NCI-H187 treated with DMSO at 0.1 percent for 48 hours (cell line): ENCODE measurements around the gene KCNC1.

Source experiments
- DNase-seq: peaks from one replicate; lab custom pipeline; 2025; lab: John Stamatoyannopoulos, UW

Gene KCNC1

DNA sequence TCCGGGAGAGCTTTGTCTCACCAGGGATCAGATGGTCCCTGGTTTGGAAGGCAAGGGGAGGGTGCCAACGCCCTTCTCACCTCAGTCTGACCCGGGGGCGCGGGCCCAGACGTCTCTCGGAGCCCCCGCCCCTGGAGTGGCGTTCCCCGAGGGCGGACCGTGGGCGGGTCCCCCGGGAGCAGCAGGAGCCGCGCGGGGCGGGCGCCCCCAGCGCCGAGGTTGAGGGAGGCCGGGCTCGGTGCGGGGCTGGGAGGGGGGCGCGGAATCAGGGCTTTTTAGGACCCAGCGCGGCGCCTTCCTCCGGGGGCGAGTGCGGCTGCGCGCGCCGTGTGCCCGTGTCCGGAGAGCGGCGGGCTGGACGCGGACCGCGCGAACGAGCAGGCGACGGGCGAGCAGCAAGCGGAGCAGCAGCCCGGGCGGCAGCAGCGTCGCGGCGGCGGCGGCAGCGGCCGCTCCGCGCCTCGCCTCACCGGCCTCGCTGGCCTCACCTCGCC is at the start of gene KCNC1:
TSS of gene KCNC1 (plus strand) at position 364 of the 494 bp plus-strand sequence. CDS start 1,222 bp downstream, outside the sequence.
- DNase-seq = no peak

DNA sequence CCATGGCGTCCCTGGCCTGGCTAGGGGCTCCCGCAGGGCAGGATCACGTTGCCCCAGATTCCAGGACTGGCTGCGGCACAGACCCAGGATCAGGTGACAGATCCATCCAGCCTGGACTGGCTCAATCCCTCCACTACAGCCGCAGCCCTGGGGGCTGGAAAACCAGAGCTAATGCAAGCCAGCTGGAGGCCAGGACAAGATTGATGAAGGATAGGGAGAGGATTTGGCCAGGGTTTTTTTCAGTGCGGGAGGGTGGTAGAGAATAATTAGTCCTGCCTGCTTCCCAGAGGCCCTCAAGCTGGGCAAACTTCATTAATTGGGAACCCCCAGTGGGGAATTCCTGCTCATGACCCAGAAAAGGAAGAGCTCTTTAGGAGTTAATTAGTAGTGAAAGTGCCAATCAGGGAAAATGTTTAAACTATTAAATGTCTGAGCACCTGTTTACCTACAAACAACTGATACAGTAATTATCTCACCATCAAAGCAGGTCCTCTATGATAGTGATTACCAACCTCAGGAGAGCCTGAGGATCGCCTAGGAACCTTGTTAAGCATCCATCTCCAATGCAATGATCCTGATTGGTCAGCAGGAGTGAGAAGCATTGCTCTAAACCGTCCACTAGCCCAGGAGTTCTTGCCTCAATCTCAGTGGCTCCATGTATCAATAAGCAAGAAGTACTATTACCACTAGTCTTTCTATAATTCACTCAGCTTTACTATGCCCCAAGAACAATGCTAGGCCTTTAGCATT is 48.2 kb upstream of the KCNC1 start:
- DNase-seq = no peak

DNA sequence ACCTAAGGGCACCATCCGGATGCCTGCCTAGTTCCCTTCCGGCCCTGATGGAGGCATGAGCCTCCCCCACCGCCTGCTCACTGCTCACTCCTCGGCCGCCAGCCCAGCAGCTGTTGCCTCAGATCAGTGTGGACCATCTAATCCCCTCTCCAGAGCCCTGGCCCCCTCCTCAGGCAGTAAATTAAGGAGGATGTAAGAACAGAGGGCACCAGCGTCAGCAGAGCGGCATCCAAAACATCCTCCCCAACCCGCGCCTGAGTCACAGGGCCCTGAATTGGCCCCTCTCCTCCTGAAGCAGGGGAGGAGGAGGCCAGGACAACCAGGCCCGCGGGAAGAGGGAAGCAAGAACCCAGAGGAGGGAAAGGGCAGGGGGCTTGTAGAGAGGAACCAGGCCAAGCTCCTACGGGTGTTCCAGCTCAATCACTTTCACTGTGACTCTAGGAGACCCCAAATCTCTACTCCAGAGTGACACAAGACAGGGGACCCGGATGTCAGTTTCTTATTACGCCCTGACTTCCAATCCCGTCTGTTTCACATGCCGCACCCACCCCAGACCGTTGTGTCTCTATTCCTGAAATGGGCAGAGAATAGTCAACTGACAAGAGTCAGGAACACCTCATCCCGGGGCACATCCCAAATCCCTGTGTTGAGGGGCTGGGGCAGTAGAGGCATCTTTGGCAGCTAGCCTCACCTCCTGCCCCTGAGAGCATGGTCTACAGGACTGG is 46.5 kb upstream of the KCNC1 start:
- DNase-seq = no peak

DNA sequence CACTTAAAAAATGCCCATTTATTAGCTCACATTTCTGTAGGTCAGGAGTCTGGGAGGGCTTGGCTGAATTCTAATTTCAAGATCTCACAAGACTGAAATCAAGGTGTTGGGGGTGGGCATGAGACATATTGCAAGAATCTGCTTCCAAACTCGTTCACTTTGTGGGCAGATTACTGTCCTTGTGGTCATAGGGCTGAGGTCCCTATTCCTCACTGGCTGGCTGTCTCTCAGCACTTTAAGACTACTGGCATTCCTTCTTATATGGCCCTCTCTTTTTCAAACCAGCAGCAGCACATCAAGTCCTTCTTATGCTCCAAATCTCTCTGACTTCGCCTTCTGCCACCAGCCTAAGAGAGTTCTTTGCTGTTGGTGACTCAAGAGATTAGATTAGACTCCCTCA is 43.0 kb upstream of the KCNC1 start:
- no peak for DNase-seq

DNA sequence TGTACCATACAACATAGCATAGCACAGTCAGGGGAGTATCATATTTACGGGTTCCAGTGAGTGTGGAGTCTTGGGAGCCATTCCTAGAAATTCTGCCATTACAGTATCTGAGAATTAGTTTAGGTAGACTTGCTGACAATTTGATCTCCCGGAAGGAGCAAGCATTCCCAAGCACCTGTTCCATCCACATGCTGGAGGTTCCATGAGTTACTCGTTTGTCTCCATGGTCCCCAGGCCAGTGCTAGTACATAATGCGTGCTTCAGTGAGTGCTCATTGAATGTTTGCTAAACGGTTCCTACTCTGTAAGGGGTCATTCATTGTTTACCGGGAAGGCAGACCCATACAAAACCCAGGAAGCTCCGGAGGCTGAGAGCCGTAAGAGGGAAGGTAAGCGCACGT is 42.6 kb upstream of the KCNC1 start:
- no peak for DNase-seq

DNA sequence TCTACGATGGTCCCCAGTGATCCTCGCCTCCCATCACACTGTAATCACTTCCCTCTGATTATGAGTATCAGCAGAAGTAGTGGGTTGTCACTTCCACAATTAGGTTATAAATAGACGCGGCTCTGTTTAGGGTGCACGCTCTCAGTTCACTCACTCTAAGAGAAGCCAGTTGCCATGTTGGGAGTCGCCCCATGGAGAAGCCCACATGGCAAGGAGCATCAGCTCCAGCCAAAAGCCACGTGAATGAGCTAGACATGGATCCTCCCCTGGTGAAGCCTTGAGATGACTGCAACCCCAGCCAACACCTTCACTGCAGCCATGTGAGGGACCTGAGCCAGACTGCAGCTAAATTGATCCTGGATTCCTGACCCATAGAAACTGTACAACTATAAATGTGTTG is 41.6 kb upstream of the KCNC1 start:
- no peak for DNase-seq

DNA sequence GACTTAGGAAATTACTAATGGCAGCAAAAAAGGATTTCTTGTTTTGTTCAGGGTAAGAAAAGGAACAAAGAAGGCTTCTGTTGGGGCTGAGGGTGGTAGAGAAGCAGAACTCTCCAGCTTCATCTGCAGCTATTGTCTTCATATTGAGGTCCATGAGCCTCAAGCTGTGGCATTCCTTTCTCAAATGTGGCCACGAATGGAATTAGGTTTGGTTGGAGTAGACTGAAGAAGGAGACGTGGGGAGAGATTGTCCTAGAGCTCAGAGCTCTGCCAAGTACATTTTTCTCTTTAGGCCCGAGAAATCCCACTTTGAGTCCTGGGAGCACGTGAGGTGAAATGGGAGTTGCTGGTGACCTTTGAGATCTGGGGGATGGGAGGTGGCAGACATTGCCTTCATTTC is 41.0 kb upstream of the KCNC1 start:
- no peak for DNase-seq

DNA sequence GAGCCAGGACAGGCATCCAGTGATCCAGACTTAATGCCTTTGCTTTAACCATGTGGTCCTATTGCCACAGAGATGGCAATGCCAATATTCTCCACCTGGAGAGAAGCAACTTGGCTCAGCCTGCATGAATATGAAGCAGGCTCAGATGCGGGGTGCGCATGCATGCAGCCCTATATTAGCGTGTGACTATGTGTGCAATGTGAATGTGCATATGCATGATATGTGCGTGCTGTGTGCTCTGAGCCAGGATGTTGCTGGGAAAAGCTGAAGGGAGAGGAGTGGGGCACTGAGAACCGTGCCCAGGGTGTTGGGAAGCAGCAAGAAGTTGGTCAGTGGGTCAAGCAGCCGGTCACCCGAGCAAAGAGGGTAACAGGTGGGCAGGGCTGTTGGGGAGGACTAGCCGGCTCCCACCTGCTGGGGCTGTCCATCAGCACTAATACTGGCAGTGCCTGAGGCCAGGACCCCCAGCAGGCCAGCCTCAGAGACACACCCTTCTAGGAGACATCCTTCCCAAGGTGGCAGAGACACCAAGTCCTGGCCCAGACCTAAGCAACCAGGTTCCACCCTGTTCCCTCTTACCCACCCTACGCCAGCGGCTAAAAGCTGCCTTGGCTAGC is 40.0 kb upstream of the KCNC1 start:
- DNase-seq = no peak

DNA sequence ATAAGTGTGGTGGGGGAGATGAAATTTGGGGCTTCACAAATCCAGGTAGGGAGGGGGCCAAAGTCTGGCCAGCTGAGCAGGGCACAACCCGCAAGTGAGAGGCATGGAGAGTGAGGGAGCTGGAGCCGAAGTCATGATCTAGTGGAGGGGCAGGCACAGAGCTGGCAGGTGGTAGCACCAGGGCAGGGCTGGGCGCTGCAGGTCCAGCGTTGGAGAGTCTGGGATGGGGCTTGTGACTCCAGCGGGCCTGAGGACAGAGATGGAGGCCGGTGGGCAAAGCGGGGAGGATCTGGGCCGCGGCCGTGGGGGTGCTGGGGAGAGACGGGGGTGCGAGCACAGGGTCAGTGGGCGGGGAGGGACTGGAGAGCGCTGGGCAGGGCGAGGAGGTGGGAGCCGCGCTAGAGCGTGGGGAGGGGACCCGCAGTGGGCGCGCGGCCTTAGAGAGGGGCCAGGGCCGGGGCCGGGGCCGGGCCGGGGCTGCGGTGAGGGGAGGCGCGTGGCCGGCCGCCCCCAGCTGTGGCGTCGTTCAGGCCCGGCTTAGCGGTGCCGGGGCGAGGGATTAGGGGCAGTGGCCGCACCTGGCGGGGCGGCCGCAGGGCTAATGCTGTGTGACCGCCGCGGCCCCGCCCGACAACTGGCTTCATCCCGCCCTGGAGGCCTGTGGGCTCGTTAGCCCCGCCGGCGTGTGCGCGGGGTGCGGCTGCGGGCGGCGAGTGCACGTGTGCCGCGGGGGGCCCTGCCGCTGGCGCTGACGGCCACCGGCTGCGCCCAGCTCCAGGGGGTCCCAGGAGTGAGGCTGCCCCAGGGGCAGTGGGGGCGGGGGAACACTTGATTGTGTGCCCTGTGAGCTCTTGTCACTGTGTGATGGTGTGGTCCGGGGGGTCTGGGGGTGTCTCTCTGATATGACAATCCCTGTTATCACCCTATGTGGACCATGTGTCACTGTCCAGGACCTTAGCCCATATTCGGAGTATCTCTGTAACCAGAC is 38.8 kb upstream of the KCNC1 start:
- no peak for DNase-seq

DNA sequence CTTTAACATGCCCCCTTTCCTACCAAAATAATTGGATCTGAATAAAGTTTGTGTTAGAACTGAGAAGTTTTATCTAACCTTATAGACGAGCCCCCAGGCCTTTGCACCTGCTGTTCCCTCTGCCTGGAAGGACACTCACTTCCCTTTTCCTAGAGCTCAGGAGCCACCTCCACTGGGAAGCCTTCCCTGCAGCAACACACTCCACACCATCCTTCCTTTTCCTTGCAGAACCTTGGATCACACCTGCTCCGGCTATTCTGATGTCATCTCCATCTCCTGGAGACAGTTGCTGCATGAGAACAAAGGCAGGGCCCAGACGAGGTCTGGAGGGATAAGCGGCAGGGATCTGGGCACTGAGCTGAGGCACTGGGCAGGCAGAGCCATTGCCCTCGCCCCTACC is 37.8 kb upstream of the KCNC1 start:
- DNase-seq = no peak

DNA sequence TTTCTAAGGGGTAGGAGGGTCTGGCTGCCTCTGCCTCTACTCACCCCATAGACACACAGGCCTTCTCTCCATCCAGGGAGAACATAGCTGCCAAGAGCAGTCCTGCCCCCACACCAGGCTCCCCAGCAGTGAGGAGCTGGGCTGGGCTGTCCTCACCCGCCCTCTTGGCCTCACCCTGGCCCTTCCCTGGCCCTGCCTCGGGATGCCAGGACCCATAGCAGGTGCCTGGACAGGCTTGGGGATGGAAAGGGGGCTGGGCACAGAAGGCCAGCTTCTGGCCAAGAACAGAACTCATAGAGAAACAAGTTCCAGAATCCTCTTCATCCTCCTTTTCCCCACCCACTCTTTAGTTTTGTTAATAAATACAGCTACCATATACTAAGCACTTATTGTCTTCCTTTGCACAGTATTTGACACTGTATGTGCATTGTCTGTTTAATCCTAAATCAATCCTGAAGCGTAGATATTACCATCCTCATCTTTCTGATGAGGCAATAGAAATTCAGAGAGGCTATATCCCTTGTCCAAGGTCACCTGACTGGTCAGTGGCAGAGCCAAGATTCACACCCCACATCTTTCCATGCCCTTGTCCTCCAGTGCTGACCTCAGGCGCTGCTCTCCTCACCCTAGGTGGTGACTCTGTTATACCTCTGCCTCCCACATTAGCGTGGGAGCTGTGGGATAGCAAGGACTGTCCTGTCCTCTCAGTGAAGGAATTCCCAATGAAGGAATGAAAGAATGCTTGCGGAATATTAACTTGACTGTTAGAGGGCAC is 37.2 kb upstream of the KCNC1 start:
- no peak for DNase-seq

DNA sequence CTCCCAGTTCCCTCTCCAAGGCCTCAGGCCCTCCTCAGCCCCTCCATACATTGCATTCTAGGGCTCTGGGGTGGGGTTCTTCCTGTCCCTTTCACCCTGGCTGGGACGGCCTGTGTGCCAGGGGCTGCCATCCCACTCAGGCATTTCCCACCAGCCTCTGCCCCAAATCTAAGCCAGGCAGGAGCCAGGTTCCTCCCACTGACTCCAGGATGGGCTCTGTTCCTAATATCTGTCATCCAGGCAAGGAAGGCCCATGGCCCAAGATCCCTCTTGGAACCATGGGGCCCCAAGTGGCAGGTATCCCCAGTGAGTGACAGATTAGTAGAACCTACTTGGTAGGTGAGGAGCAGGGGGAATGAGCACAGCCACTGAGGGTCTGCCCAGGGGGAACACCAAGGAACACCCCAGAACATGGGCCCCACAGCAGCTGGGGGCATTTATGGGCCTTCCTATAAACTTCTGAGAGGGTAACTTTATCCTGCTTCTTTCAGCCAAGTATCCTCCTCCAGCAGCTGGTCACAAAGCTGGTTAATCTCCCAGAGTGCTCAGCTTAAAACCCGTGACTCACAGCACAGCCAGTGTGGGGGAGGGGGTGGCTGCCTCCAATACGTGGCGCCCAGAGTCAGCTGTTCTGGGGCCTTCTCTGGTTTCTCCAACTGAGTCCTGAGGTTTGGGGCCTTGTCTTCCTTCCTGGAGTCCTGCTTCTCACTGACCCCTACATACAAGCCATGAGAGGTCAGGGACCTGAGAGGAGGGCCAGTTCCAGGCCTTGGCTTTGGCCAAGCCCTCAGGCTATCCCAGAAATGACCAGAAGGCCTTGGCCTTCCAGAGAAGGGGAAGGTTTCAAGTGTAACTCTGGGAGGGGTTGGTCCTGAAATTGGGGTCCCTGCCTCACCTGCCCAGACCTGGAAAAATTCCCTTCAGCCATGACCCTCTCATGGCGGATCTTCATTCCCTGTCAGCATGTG is 35.1 kb upstream of the KCNC1 start:
- DNase-seq = no peak

DNA sequence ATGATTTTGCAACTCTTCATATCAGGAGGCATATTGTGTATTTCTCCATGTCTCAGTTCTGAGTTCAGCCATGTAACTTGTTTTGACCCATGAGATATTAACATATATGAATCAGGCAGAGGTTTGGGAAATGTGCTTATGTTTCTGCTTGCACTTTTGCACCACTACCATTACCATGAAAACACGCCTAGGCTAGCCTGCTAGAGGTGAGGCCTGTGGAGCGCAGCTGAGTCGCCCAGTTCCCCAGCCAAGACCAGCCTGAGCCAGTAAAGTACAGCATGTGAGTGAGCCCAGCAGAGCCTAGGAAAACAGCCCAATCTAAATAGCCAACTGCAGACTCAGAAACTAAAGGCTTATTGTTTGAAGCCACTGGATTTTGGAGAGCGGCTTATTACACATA is 33.6 kb upstream of the KCNC1 start:
- no peak for DNase-seq

DNA sequence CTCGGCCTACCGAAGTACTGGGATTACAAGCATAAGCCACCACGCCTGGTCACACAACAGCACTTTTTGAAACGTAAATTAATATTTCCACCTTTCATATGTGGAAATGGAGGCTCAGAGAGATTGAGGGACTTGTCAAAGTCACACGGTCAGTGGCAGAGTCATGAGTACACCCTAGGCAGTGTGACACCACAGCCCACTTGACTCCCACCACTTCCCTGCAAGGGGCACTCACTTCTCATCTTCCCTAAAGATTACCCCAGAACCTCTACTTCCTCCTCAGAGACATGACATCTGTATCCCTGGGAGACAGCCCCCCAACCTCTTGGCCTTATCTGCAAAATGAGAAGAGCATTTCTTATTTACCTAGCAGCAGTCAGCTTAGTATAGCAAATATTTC is 31.7 kb upstream of the KCNC1 start:
- no peak for DNase-seq

DNA sequence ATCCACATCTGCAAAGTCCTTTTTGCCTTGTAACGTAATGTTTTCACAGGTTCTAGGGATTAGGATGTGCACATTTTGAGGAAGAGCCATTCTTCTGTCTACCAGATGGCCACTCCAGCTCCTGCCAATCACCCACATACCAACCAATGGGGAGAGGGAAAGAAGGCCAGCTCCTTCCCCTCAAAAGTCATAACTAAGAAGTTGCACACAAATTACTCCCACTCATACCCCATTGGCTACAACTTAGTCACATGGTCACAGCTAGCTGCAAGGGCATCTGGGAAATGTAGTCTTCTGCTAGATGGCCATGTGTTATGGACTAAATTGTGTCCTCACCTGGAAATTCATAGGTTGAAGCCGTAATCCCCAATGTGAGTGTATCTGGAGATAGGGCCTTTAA is 30.6 kb upstream of the KCNC1 start:
- DNase-seq = no peak

DNA sequence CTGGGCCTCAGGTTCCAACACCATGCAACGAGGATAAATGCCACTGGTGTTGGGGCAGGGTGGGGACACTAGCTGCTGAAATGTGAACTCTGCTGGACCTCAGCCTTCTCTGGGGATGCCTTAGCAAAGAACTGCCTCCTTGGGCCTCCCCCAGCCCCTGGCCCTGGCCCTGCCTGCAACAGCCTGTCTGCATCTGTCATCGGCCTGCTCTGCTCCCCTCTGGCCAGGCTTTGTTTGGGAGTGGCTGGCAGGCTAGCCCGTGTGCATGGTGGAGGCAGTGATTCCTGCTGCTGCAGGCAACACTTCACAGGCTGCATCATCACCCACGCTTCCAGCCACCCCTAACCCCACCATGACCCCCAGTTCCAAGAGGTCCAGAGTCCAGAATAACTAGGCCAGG is 26.8 kb upstream of the KCNC1 start:
- DNase-seq = no peak

DNA sequence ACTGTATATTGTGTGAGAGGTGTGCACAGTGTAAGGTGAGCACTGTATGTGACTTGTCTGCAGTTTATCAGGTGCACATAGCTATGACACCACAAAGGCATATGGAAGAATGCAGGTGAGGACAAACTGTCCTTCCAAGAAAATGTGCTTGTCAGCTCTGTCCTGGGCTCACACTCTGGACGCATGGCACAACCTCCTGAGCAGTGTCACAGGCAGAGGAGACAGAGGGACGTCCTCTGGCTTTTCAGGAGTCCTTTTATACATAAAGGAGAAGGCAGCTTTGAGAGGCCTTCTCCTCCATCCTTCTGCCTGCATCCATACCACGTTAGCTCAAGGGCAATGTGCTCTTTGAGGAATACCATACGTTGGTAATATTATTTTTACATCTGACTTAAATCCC is 22.7 kb upstream of the KCNC1 start:
- DNase-seq = no peak

DNA sequence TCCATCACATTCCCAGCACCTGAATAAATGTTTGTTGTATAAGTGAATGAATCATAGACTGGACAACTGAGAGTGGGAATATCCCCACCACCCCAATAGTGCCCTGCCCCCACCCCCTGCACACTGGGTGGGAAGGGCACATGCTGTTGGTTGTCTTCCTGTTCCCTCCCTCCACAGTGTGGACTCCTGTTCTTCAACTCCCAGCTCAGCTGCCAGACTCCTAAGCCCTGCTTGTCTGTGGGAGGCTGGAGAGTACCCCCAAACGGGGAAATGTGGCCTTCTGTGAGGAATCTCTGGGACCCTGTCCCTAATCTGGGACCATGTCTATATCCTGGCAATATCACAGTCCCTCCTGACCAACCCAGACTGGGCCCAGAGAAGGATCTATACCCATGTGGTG is 20.7 kb upstream of the KCNC1 start:
- no peak for DNase-seq

DNA sequence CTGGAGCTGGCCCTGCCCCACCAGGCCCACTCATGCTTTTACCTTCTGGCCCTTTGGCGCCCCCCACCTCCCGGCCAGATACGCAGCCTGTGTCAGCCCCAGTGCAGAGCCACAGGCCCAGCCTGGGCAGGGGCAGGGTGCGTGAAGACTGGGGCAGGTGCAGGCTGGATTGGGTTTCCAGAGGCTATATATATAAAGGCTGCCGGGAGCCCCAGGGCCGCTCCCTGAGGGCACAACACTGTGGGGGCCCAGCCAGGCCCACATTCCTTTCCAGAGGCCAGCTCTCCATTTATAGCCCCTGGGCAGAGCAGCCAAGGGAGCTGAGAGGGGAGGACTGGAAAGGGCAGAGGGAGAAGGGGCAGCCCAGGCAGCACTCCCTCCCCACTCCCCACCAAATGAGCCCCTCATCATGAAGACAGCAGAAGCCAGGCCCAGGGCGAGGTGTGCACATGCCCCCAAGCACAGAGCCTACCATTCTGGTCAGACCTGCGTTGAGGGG is 20.2 kb upstream of the KCNC1 start:
- no peak for DNase-seq

DNA sequence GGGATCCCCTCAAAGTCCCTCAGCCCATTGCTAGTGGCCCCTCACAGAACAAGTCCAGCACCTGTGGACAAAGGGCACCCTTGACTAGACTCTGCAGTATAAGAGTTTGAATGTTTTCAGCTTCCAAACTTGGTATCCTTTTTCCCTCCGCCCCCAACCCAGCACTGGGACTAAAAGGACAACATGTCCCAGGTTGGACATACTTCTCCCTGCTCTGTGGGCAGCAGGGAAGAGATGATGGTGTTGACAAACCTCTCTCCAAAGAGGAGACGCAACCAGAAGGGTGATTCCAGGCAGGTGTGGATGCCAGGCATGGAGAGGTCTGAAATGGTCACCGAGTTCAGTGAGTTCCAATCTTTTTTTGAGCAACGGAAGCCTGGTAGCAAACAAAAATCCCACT is 19.7 kb upstream of the KCNC1 start:
- no peak for DNase-seq
